Stimulated activated naive CD8-positive, alpha-beta T cell treated with anti-CD3 and anti-CD28 coated beads, Interleukin-15, Interleukin-2, amounts not matched to agents 100 U/mL and 50 U/mL, for 24 hours (primary cell): ENCODE results near the gene CARD16.
"Not testable (repeated sequence)": the region's sequence is repeated elsewhere in the genome, so short reads cannot be mapped to it uniquely, and the experiment has no call there.

Experiments used
- ATAC-seq: fragments of 150-1000 bp; cut with Tn5 transposase; one replicate; pipeline ENCODE4 v1.10.0; 2021
- DNase-seq: peaks from one replicate; pipeline ENCODE4 v3.0.0; 2021

Gene CARD16

DNA sequence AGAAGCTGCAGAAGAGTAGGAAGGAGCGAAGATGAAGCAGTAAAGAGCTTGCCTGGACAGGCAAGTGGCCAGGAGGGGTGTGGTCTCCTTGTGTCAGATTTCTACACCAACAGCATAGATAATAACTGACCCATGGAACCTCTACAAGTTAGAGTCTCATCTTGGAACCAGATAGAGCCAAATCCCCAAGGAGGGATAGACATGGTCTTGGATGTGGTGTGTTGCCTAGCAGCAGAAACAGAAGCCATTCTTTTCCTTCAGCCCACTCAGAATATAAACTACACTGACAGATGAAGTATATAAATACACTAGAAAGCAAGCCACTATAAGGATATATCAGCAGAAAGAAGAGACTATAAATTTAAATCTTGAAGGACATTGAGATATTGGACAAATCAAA lies 4.3 kb upstream of the CARD16 start:
- DNase-seq (no peak), ATAC-seq (no peak)

DNA sequence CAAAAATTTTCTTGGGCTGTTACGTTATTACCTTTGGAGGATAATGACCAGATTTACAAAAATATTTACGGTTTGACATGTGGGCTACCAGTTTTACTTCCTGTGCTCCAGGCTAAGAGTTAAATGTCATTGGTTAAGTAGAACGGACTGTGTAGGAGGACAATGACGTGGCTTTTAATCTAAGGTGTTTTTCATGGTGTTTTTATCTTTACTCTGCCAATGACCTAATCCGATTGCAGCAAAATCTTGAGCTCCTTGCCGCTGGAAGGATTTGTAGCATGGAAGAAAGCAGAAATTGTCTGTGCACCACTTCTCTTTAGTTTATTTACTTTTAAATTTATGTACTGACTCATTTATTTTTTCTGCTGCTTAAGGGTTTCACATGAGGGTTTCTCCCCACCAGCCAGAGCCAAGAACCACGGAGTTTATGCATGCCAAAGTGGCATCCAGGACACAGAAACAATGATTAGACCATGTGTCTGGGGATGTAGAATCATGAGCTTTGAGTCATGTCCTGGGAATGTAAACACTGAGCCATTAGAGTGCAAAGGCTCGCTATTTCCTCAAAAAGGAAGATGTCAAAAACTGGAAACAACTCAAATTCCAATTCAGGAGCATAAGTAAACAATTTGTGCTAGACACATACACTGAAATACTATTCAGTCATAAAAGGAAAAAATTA lies 1.9 kb upstream of the CARD16 start:
- ATAC-seq (no peak), DNase-seq (no peak)

DNA sequence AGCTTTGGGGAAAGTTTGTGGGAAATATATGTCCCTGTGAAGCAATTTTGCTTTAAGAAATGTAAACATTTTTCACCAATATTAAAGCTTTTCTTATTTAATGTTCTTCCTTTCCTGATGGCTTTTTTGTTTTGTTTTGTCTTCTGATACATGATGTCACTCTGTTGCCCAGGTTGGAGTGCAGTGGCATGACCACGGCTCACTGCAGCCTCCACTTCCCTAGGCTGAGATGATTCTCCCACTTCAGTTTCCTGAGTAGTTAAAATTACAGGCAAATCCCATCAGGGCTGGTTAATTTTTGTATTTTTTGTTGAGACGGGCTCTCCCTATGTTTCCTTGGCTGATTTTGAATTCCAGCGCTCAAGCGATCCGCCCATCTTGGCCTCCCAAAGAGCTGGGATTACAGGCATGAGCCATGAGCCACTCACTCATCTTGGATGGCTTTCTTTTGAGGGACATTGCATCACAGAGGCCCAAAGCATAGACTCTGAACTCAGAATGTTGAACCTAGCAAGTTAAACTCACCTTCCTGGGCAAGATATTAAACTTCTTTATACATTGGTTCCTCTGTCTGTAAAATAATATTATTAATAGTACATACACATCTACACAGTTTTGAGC lies 651 bp upstream of the CARD16 start:
- DNase-seq = no peak
- no peak for ATAC-seq

DNA sequence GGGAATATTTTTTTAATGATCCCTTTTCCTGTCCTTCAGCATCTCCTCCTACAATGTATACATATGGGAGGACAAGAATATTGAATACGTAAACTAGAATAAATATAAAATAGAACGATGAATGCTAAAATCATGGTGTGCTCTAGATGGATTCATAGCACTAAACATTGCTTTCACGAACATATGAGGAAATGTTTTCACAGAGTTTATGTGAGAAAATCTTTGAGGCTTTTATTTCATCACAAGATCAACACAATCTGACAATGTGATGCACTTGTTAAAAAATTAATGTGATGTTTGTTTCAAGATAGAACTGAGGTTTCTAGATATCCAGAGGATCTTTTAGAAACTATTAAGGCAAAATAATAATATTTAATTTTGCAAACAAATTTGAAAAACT lies 3.0 kb downstream of the CARD16 start:
- DNase-seq = no peak
- ATAC-seq = no peak

DNA sequence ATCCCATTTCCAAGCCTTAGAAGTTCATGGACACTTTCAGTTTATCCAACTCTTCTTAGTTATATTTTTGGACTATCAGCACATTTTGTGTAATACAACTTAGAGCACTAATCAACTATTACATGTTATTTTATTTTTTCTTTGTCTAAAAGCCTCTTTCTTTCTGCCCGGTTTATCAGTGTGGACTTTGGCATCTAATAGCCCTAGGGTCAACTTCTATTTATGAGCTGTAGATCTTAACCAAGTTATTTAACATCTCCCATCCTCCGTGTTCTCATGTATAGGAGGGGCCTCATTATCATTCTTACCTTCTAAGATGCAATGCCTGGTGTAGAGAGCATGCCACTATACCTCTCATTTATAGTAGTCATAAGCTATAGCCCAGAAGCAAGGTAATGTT lies 4.4 kb downstream of the CARD16 start:
- ATAC-seq (no peak), DNase-seq (no peak)

DNA sequence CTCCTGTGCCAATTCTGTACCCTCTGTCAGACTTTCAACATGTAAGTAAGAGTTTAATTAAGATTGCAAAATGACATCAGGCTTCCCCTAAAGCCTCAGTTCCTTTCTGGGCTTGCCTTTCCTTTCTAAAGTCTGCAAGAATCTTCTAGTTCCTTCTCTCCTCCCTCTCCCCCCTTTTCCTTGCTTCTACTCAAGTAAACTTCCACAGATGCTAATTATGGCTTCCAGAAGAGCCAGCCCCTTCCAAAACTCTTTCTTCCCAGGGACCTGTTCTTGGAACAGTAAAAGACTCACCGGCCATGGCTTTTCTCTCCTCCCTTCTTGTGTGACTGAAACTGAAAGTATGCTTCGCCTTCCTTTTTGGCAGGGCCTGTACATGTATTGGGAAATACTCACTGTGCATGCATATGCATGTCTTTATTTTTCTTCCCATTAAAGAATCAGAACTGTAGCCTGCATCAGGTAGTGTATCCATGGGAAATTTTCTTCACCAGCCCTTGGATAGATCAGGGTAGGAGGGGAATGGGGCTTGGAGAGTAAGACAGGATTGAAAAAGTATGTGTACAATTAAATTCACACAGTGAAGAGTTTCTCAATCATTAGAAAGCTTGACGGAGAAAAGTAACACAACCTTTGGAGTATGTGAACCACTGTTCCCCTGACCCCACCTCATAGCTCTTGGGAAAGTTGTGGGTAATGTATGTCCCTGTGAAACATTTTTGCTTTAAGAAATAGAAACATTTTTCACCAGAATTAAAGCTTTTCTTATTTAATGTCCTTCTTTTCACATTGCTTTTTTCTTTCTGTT lies 10.1 kb downstream of the CARD16 start, which contains the start of gene CASP1:
Gene CASP1, minus strand, starts transcription at position 332 of the 808 bp plus-strand sequence. Its CDS starts 31 bp downstream, at position 301.
- DNase-seq = no peak
- peak; percentile 85 for ATAC-seq

DNA sequence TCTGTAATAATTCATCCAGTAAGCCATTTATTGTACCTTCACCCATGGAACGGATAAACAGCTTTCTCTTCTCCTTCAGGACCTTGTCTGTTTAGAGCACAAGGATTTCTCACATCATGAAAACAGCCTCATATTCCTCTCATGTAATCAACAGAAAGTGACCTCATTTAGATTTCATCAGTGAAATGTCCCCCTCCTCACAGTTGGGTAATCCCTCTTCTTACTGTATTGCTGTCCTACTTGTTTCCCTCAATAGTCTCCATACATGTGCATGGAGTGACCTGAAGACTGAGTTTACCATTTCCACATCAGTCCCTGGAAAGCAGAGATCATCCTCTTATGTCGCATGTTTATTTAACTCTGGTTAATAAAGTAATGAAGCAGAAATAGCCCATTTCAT lies 10.7 kb downstream of the CARD16 start:
- not testable (repeated sequence) for ATAC-seq, DNase-seq

DNA sequence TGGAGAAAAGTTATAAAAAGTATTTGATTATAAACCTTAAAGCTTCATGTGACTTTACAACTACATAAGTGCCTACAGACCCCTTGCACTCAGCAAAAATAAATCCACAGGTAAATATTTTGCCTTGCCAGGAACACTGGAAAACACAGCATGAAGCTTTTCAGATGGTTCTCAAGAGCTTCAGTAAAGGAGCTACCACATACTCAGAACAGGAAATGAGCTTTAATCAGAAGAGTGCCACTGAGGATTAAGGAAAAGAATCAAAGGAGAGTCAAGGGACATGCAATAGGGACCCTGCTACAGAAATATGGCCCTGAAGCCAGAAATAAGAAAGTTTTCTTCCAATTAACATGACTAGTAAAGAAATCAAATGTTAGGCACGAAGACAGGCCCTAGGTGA lies 11.4 kb downstream of the CARD16 start:
- DNase-seq (no peak), ATAC-seq (no peak)

DNA sequence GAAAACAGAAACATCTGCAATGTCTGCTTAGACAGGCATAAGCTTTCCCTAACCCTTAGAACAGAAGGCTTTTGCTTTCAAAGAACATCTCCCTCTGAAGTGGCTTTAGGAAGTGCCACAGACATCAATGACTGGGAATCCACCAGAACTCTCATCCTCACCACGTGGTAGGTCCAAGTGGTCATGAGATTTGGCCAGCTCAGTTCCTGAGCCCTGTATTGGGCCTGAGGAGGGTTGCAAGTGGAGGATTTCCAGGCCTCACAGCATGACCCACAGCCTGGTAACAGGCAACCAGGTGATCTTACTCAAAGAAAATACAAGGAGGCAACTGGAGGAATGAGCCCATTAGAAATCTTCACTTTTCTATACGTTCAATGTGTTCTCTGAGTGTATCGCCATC lies 11.8 kb downstream of the CARD16 start:
- ATAC-seq = no peak

DNA sequence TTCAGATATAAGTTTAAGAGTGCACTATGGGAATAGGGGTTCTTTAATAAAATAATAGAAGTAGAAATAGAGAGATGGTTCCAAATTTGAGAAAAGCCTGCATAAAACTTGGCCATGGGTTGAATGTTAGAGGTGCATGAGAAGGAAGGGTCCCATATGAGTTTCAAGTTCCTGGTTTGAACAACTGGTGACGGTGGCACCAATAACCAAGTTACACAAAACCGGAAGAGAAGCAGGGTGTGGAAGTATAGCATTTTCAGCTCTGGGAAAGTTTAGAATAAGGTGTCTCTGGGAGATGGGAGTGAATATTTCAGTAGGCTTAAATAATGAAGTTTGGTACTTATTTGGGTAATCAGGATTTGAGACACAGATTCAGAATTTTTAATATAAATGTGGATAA lies 12.6 kb downstream of the CARD16 start:
- ATAC-seq (no peak), DNase-seq (no peak)

More for the DNA sequence above, 11.8 kb downstream of the CARD16 start:
- no peak for DNase-seq

DNA sequence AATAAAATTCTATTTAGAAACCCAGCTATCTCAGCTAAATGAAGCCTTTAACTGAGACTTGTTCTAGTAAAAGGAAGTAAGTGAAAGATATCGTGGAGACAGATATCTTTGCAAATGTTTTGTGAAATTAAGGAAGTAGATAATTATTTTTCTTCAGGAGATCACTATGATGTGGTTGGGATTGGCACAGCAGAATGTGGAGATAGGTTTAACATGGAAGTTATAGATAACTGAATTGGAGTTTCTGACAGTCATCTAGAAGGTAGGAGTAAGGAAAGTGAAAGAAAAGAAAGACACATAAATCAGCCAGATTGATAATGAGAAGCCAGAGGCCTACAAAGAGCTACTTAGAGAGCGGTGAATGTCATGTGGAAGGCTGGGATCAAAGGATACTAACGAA lies 17.5 kb downstream of the CARD16 start:
- ATAC-seq = no peak

DNA sequence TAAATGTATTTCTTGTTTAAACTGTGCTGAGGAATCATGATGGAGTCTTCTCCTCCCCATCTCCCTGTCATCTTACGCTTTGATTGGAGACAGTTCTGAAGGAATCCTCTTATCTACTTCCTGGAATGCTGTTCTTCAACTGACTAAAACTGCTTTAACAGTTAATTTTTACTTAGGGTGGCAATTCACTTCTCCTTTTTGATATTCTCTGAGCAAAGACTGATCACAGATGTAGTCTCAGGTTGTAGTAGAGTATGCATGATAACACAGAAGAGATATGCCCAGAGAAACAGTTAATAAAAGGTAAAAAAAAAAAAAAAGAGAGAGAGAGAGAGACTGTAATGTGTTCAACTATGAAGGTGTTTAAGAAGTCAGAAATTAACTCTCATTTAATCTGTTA lies 20.7 kb downstream of the CARD16 start:
- DNase-seq = no peak
- ATAC-seq = no peak

More for the DNA sequence above, 17.5 kb downstream of the CARD16 start:
- no peak for DNase-seq

DNA sequence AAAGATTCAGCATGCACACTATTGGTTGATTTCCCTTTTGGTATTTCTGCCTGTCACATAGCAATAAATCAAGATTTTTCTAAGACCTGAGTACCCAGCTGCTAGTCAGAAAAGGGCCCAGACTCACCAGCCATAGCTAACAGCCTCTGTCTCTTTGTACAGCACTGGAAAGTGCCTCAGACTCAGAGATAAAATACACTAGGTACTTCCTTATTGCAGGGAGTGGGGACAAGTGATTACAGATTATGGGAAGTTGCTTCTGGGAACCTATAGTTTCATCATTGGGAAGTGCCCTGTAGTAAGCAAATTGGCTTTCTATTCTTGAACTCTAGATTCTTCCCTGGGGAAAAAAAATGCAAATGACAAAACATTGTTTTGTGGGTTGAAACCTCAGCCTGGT lies 22.1 kb downstream of the CARD16 start, which contains the start of gene CASP5:
Gene CASP5, minus strand, starts transcription at position 166 of the 400 bp plus-strand sequence. Its CDS starts 32 bp downstream, at position 134.
- DNase-seq (no peak), ATAC-seq (no peak)

DNA sequence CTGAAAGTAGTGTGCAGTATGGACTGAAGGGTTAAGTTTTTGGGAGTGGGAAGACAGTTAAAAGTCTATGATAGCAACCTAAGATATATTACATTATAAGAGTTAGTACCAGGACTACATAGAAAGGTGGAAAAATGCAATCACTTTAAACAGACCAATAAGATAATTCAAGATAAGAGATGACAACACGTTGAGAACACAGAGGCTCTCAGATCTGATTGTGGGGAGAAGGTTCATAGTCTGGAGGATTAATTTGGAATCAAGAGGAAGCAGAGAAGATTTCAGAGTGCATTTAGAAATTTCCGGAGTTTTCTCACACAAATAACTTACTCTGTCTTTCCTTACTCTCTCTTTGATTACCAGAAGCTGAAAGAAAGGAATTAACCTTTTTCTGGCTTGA lies 22.6 kb downstream of the CARD16 start:
- no peak for ATAC-seq

DNA sequence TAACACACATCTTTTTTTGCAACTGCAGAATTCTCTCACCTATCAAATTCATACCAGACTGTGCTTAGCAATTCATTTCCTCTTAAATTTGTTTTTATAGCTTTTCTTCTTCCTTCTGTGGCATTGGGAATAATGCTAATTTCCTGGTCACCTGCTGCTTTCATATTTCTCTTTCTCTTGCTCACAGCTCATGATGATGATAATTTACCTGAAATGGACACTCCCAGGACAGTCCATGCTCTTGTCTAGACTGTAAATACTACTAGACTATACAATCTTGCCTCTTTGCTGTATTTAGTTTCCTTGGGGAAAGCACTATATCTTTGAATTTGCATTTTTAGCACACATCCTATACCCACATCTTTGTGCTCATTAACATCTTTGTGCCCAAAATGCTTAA lies 37.7 kb downstream of the CARD16 start:
- no peak for ATAC-seq
- DNase-seq = no peak

More for the DNA sequence above, 22.6 kb downstream of the CARD16 start:
- no peak for DNase-seq

DNA sequence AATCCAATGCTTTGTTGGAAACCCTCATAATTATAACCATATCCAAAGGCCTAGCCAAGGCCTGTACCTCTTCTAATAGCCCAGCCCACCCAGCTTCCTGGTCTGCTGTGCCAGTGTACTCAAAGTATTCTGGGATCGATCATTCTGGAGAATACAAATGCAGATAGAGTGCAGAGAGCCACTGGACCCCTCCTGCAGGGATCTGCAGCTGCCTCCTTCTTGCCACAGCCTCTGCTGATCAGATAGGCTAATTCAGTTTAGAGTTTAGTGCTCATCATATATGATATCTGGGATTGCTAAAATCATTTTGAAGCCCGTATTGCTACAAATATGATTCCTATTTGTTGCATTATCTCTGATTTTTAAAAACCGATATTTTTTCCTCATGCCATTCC lies 39.7 kb downstream of the CARD16 start:
- ATAC-seq = no peak
- DNase-seq = no peak

DNA sequence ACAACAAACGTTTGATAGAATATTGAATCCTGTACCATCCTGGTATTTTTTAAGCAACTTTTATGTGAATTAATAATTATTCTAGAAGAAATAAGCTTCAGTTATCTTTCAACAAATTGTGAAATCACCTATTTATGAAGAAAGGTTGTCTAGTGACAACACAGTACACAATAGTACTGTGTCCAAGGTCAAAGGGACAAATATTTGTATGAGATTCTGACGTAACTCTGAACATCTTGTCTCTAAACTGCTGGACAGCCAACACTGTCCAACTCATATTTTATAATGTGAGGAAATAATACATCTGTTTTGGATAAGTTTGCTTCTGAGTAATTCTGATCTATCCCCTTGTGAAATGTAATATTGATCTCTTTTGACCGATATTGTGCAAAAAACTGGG lies 41.1 kb downstream of the CARD16 start:
- ATAC-seq (no peak), DNase-seq (no peak)

DNA sequence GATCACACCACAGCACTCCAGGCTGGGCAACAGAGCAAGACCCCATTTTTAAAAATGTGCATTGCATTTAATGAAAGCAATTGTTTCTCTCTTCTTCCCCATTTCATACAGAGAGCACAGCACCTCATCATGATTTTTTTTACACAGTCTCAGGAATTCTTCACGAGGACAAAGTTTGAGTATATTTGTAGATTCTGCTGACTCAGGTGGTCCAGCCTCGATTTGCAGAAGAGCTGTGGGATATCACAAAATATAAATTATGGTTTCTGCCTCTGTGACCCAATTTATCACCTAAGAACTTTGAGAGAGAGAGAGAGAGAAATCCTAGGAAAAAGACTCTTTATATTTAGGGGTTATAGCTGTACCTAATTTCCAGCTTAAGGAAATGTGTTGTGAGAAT lies 42.0 kb downstream of the CARD16 start:
- no peak for ATAC-seq

DNA sequence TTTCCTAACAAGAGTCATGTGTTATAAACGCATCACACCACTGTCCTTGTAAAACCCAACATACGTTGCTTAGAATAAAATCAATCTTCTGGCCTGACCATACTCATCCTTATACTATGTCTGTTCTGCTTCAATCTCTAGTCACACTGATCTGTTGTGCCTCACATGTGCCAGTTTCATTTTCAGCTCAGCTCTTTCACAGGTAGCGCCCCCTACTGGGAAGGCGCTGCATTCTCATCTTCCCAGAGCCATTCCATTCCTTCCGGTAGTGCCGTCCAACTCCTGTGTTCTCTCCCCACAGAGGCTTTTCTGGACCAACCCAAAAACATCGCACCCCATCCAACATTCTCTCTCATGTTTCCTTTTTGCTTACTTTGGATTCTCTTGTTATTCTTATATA lies 44.3 kb downstream of the CARD16 start:
- peak; percentile 66 for DNase-seq
- ATAC-seq = peak; percentile 83

More for the DNA sequence above, 42.0 kb downstream of the CARD16 start:
- no peak for DNase-seq

DNA sequence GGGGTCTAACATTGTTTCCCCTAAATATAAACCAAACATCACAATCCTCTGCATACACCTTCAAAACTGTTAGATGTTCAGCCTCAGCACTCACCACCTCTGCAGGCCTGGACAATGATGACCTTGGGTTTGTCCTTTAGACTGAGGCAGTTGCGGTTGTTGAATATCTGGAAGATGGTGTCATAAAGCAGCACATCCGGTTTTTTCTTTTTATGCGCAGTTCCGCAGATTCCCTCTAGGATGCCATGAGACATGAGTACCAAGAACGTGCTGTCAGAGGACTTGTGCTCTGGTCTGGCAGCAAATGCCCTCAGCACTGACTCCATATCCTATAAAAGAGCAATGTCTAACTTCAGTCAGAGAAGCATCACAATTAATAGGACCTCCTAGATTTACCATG lies 45.0 kb downstream of the CARD16 start:
- no peak for ATAC-seq
- DNase-seq = peak; percentile 12

DNA sequence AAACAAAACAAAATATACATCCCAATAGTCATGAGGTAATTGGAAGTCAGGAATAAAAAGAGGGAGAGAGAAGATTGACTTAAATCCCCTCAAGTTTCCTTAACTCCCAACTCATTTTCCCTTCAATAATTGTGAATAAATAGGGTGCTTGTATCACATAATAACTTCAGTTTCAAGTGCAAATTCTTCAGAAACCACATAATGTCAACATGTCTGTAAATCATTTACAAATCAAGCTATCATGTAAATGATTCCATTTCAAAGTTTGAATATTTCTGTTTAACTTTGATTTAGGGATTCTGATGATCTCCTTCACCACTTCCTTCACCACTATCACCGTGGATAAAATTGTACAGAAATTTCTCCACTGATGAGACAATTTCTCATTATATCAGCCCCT lies 45.4 kb downstream of the CARD16 start:
- DNase-seq = no peak
- ATAC-seq = no peak

DNA sequence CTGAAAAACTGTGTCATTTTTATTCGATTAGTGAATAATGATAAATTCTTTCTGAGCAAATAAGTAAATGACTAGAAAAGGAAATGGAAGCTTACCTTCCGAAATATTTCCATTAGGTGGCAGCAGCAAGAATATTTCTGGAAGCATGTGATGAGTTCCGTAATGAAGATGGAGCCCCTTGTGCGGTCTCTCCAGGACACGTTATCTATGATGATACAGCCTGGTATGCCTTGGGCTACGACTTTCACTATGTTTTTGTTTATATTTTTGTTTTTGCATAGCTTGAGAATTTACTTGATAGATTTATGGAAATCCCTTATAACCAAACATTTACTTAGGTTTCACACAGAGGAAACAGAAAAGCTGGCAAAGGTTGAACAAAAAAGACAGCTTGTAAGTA lies 47.8 kb downstream of the CARD16 start:
- DNase-seq (no peak), ATAC-seq (no peak)

DNA sequence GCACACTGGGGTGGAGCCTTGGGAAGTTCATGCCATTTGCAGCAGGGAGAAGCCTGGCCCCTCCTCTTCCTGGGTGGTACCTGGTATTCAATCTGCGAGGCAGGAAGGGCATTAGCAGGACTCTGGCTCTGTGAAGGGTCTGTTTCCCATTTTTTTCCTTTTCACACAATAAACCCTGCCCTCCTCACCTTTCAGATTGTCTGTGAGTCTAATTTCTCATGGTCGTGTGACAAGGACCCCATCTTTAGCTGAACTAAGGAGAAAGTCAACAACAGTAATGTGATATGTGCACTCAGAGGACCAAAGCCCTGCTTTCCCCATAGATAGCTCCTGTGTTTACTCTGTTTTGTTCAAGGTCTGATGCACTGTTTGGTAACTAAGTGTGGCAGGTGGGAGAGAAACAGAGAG lies 50.1 kb downstream of the CARD16 start:
- DNase-seq (no peak), ATAC-seq (no peak)
